Mesenchymal stem cell (in vitro differentiated cells and primary cell): ENCODE measurements around the gene DUSP5.

Source experiments
- DNase-seq: peaks from one replicate; pipeline ENCODE4 v3.0.0-alpha.2; 2013
- H2AFZ ChIP-seq: one replicate; pipeline ENCODE4 v1.6.1; 2013; ENCODE audit warnings: low read depth, mild to moderate bottlenecking, control low read depth, inconsistent platforms, low read length, moderate library complexity
- H2AK5ac ChIP-seq: 2 replicates; pipeline ENCODE4 v1.6.1; 2013; ENCODE audit warnings: low read length, moderate library complexity, mild to moderate bottlenecking, inconsistent platforms; ENCODE audit not compliant: severe bottlenecking
- H2BK120ac ChIP-seq: one replicate; pipeline ENCODE4 v1.6.1; 2013; ENCODE audit warnings: low read depth, mild to moderate bottlenecking, inconsistent platforms, low read length, moderate library complexity
- H2BK12ac ChIP-seq, 2 experiments: one replicate each; pipeline ENCODE4 v1.6.1; 2013; ENCODE audit warnings: inconsistent platforms in 2 of 2, low read length in 2 of 2, mild to moderate bottlenecking in 2 of 2, moderate library complexity in 2 of 2, control low read depth in 1 of 2
- H2BK15ac ChIP-seq: one replicate; pipeline ENCODE4 v1.6.1; 2013; ENCODE audit warnings: mild to moderate bottlenecking, low read depth, inconsistent platforms; ENCODE audit not compliant: poor library complexity, severe bottlenecking
- H2BK5ac ChIP-seq: 2 replicates; pipeline ENCODE4 v1.6.1; 2013; ENCODE audit warnings: low read depth, mild to moderate bottlenecking, low read length, control low read depth, inconsistent platforms; ENCODE audit not compliant: poor library complexity, severe bottlenecking
- H3K14ac ChIP-seq, 2 experiments: one replicate each; pipeline ENCODE4 v1.6.1; 2013; ENCODE audit warnings: inconsistent platforms in 2 of 2, low read length in 2 of 2, control low read depth in 1 of 2, mild to moderate bottlenecking in 1 of 2, moderate library complexity in 1 of 2
- H3K18ac ChIP-seq, 2 experiments: one replicate each; pipeline ENCODE4 v1.6.1; 2013; ENCODE audit warnings: inconsistent platforms in 2 of 2, low read length in 2 of 2, control low read depth in 1 of 2, low read depth in 1 of 2, mild to moderate bottlenecking in 1 of 2
- H3K23ac ChIP-seq, 2 experiments: one replicate each; pipeline ENCODE4 v1.6.1; 2013; ENCODE audit warnings: inconsistent platforms in 2 of 2, low read length in 2 of 2, mild to moderate bottlenecking in 2 of 2, moderate library complexity in 2 of 2, control low read depth in 1 of 2
- H3K27ac ChIP-seq: 2 replicates; pipeline ENCODE4 v1.5.1; 2013; ENCODE audit warnings: mild to moderate bottlenecking, moderate library complexity, low read length, control low read depth, inconsistent platforms; ENCODE audit not compliant: poor library complexity, severe bottlenecking
- H3K27me3 ChIP-seq, 2 experiments: 2 replicates each; pipeline versions ENCODE4 v1.6.1 to v1.7.0; 2013; ENCODE audit warnings: low read length in 2 of 2, mild to moderate bottlenecking in 2 of 2, moderate library complexity in 2 of 2, control low read depth in 1 of 2, inconsistent platforms in 1 of 2; ENCODE audit not compliant: control insufficient read depth in 1 of 2, insufficient read depth in 1 of 2
- H3K36me3 ChIP-seq, 2 experiments: 2 replicates each; pipeline versions ENCODE4 v1.6.1 to v1.7.0; 2013; ENCODE audit warnings: low read length in 2 of 2, control low read depth in 1 of 2, inconsistent platforms in 1 of 2, low read depth in 1 of 2, mild to moderate bottlenecking in 1 of 2; ENCODE audit not compliant: insufficient read depth in 2 of 2, control insufficient read depth in 1 of 2
- H3K4ac ChIP-seq, 2 experiments: one replicate each; pipeline ENCODE4 v1.6.1; 2013; ENCODE audit warnings: inconsistent platforms in 2 of 2, low read length in 2 of 2, mild to moderate bottlenecking in 2 of 2, moderate library complexity in 2 of 2, control low read depth in 1 of 2, low read depth in 1 of 2
- H3K4me1 ChIP-seq: 2 replicates; pipeline ENCODE4 v1.6.1; 2013; ENCODE audit warnings: low read depth, low read length, control low read depth; ENCODE audit not compliant: control insufficient read depth, insufficient read depth
- H3K4me2 ChIP-seq: 2 replicates; pipeline ENCODE4 v1.6.1; 2013; ENCODE audit warnings: low read length, mild to moderate bottlenecking, inconsistent platforms; ENCODE audit not compliant: poor library complexity, severe bottlenecking
- H3K4me3 ChIP-seq, 2 experiments: 2 replicates each; pipeline versions ENCODE4 v1.5.1 to v1.7.0; 2013; ENCODE audit warnings: low read length in 2 of 2, mild to moderate bottlenecking in 2 of 2, control low read depth in 1 of 2, low read depth in 1 of 2; ENCODE audit not compliant: insufficient read depth in 1 of 2
- H3K79me1 ChIP-seq: replicated peaks from 2 replicates; pipeline ENCODE4 v1.6.1; 2013; ENCODE audit warnings: mild to moderate bottlenecking, control low read depth, low read length, inconsistent platforms; ENCODE audit not compliant: poor library complexity, severe bottlenecking
- H3K9ac ChIP-seq: 2 replicates; pipeline ENCODE4 v1.7.0; 2013; ENCODE audit warnings: mild to moderate bottlenecking, low read length, moderate library complexity
- H3K9me3 ChIP-seq: 2 replicates; pipeline ENCODE4 v1.7.0; 2013; ENCODE audit warnings: mild to moderate bottlenecking, low read length; ENCODE audit not compliant: control insufficient read depth
- H4K8ac ChIP-seq: one replicate; pipeline ENCODE4 v1.6.1; 2013; ENCODE audit warnings: inconsistent platforms, mild to moderate bottlenecking, low read length, moderate library complexity
- H4K91ac ChIP-seq: one replicate; pipeline ENCODE4 v1.6.1; 2013; ENCODE audit warnings: mild to moderate bottlenecking, low read length, inconsistent platforms
- WGBS: methylation state at CpG from one replicate; pipeline ENCODE4 v1.1.7; 2013; ENCODE audit warnings: mixed read lengths; 5-methylcytosine and 5-hydroxymethylcytosine counted together

The DUSP5 gene

GRCh38 chr10:110456046-110456445, 41.7 kb upstream of the DUSP5 start:
- peaks cover 35% of the 10 kb centered on the region for H3K4me1 ChIP-seq
- H3K27ac ChIP-seq, result no peak overlapping the region
- no peak overlapping the region for H3K4ac ChIP-seq
- peak overlapping the region; percentile 14 for H2BK5ac ChIP-seq
- H3K9me3 ChIP-seq, result no peaks in the 10 kb centered on the region
- no peak overlapping the region for H3K14ac ChIP-seq
- no peak for DNase-seq
- H3K27me3 ChIP-seq, result no peaks in the 10 kb centered on the region
- WGBS, result no CpG with 5 or more reads among the region's 1 CpG
- H3K23ac ChIP-seq, result no peak overlapping the region
- H3K4me2 ChIP-seq, result no peak overlapping the region
- H4K91ac ChIP-seq, result no peak overlapping the region
- no peak overlapping the region for H3K4me3 ChIP-seq
- H3K79me1 ChIP-seq, result no peaks in the 10 kb centered on the region
- no peak overlapping the region for H3K18ac ChIP-seq
- no peak overlapping the region for H2AFZ ChIP-seq
- no peaks in the 10 kb centered on the region for H3K36me3 ChIP-seq
- no peak overlapping the region for H2BK120ac ChIP-seq
- H2BK12ac ChIP-seq, result peak overlapping the region in 1 of 2 experiments; percentile 38
- H3K9ac ChIP-seq, result no peak overlapping the region
- H2BK15ac ChIP-seq, result no peak overlapping the region
- peak overlapping the region; percentile 49 for H2AK5ac ChIP-seq
- H4K8ac ChIP-seq, result no peak overlapping the region

DNA sequence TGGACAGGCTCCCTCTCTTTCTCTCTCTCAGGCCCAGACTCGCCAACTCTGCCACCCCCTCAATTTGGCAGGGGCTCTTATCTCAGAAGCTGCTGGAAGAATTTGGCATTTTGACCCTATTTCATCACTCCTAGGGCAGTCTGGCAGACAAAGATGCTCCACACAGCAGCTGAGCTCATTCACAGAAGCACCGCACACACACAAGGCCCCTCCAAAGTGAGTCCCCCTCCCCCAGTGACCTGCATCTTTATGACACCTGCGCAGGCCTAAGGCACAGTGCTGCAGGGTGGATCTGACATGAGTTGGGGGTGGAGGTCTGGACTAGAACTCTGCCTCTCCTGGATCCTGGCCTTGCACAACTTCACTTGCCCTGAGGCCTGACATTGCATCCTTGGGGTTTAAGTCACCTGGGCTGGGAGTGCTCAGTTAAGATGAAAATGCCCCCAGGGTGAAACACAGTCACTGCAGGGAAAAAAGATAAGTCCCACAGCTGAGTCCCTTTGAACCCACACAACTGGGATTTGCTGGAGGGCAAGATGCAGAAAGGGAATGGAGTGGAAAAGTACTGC, 41.1 kb upstream of the DUSP5 start:
- Histone ChIP-seq H3K23ac (no peak overlapping the region), H3K4me1 (peaks cover 38% of the 10 kb centered on the region), H2AK5ac (no peak overlapping the region), H4K8ac (no peak overlapping the region), H3K4me3 (no peak overlapping the region), H3K18ac (no peak overlapping the region), H3K4me2 (no peak overlapping the region), H3K9me3 (no peaks in the 10 kb centered on the region), H2BK12ac (peak overlapping the region in 1 of 2 experiments; percentile 24), H3K4ac (no peak overlapping the region), H4K91ac (no peak overlapping the region), H3K9ac (no peak overlapping the region), H3K27me3 (no peaks in the 10 kb centered on the region), H3K14ac (peak overlapping the region in 1 of 2 experiments; percentile 94), H3K79me1 (no peaks in the 10 kb centered on the region), H2BK120ac (no peak overlapping the region), H2AFZ (no peak overlapping the region), H3K36me3 (no peaks in the 10 kb centered on the region), H2BK15ac (no peak overlapping the region), H2BK5ac (no peak overlapping the region), H3K27ac (no peak overlapping the region)
- no peak for DNase-seq
- WGBS, result 91% methylated on average over 3 of the region's 3 CpGs

DNA sequence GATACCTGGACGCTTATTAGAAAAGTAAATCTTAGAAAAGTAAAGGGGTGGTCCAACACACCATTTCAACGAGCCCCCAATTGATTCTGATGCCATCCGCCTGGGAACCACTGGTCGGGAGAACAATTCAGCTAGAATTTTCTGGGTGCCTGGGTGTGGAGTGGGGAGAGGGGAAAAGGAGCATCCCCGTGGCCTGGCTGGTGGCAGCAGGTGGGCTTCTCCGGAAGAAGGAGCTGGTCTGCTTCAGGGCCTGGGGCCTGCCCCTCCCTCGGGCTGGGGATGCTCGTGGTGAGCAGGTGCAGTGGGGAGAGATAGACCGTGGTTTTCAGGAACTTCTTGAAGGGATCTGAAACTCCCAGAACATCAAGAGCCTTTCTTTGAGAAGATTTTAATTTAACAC, 39.9 kb upstream of the DUSP5 start:
- Histone ChIP-seq H3K9ac (no peak overlapping the region), H3K79me1 (no peaks in the 10 kb centered on the region), H2AK5ac (peak overlapping the region; percentile 64), H3K4me1 (peaks cover 38% of the 10 kb centered on the region), H2BK12ac (no peak overlapping the region), H3K4ac (no peak overlapping the region), H2AFZ (no peak overlapping the region), H4K91ac (no peak overlapping the region), H2BK15ac (no peak overlapping the region), H3K23ac (no peak overlapping the region), H3K27ac (no peak overlapping the region), H3K4me2 (no peak overlapping the region), H4K8ac (no peak overlapping the region), H3K9me3 (no peaks in the 10 kb centered on the region), H3K18ac (no peak overlapping the region), H3K14ac (no peak overlapping the region), H2BK120ac (no peak overlapping the region), H3K4me3 (no peak overlapping the region), H3K27me3 (no peaks in the 10 kb centered on the region), H2BK5ac (no peak overlapping the region), H3K36me3 (no peaks in the 10 kb centered on the region)
- 90% methylated on average over 8 of the region's 9 CpGs for WGBS
- DNase-seq, result no peak

GRCh38 chr10:110458266-110458920, 39.3 kb upstream of the DUSP5 start:
- H2AFZ ChIP-seq, result no peak overlapping the region
- H3K4me3 ChIP-seq, result no peak overlapping the region
- H2BK15ac ChIP-seq, result no peak overlapping the region
- H2AK5ac ChIP-seq, result peak overlapping the region; percentile 40
- H3K4me2 ChIP-seq, result no peak overlapping the region
- no peak for DNase-seq
- no peaks in the 10 kb centered on the region for H3K27me3 ChIP-seq
- H3K4ac ChIP-seq, result no peak overlapping the region
- H2BK5ac ChIP-seq, result no peak overlapping the region
- no peak overlapping the region for H4K91ac ChIP-seq
- H3K9me3 ChIP-seq, result no peaks in the 10 kb centered on the region
- no peak overlapping the region for H3K9ac ChIP-seq
- H3K23ac ChIP-seq, result no peak overlapping the region
- H2BK12ac ChIP-seq, result peak overlapping the region in 1 of 2 experiments; percentile 10
- peaks cover 38% of the 10 kb centered on the region for H3K4me1 ChIP-seq
- no peak overlapping the region for H4K8ac ChIP-seq
- H3K27ac ChIP-seq, result no peak overlapping the region
- H3K18ac ChIP-seq, result no peak overlapping the region
- no peak overlapping the region for H3K14ac ChIP-seq
- no peak overlapping the region for H2BK120ac ChIP-seq
- H3K36me3 ChIP-seq, result no peaks in the 10 kb centered on the region
- no peaks in the 10 kb centered on the region for H3K79me1 ChIP-seq
- 93% methylated on average over 7 of the region's 7 CpGs for WGBS
